HL-60 (cell line): ENCODE data around the gene PCSK5.
A peak's percentile ranks its signal among the peaks of the same experiment; 100 is the strongest.

ENCODE experiments used
- DNase-seq, 2 experiments: peaks; one replicate each; pipeline ENCODE4 v3.0.0-alpha.2; 2010 to 2020; ENCODE audit warnings: low read depth in 1 of 2, low spot score in 1 of 2
- H3K27ac ChIP-seq: fragments of 250-450 bp; sonication (Bioruptor Pico); replicated peaks from 2 replicates; pipeline ENCODE4 v1.5.1; 2020; ENCODE audit warnings: mild to moderate bottlenecking, moderate library complexity
- H3K27me3 ChIP-seq: fragments of 250-450 bp; sonication (Bioruptor Pico); 2 replicates; pipeline ENCODE4 v1.5.1; 2021; ENCODE audit warnings: mild to moderate bottlenecking, moderate library complexity; ENCODE audit not compliant: insufficient read depth, poor library complexity, severe bottlenecking
- H3K4me3 ChIP-seq: replicated peaks from 2 replicates; pipeline ENCODE4 v1.5.1; 2011; ENCODE audit warnings: mild to moderate bottlenecking, control low read depth, low read length; ENCODE audit not compliant: insufficient read depth
- CTCF ChIP-seq: IDR thresholded peaks from one replicate; pipeline ENCODE4 v1.5.1; 2011; ENCODE audit warnings: low read length, control low read depth, inconsistent platforms; ENCODE audit not compliant: insufficient read depth
- GABPA ChIP-seq: IDR thresholded peaks from 2 replicates; pipeline ENCODE4 v1.6.1; 2012; ENCODE audit warnings: low read depth
- POLR2AphosphoS5 ChIP-seq: IDR thresholded peaks from 2 replicates; pipeline ENCODE4 v1.6.1; 2012; ENCODE audit warnings: low read depth
- REST ChIP-seq: IDR thresholded peaks from 2 replicates; pipeline ENCODE4 v1.6.1; 2012; ENCODE audit warnings: low read depth; ENCODE audit not compliant: insufficient replicate concordance
- SPI1 ChIP-seq: IDR thresholded peaks from 2 replicates; pipeline ENCODE4 v1.6.1; 2012; ENCODE audit warnings: low read depth, mild to moderate bottlenecking, borderline replicate concordance

PCSK5 gene

GRCh38 chr9:76026796-76027195 lies 136.3 kb downstream of the PCSK5 start:
- no peak for TF ChIP-seq REST
- H3K4me3 ChIP-seq: no peak overlapping the region
- DNase-seq: no peak
- no peaks in the 10 kb centered on the region for H3K27me3 ChIP-seq
- H3K27ac ChIP-seq: no peak overlapping the region

GRCh38 chr9:76027416-76027815 lies 136.9 kb downstream of the PCSK5 start:
- no peak overlapping the region for H3K27ac ChIP-seq
- no peak for DNase-seq
- no peak for TF ChIP-seq CTCF
- no peak for TF ChIP-seq POLR2AphosphoS5
- TF ChIP-seq GABPA: no peak
- no peak for TF ChIP-seq SPI1
- TF ChIP-seq REST: no peak
- no peak overlapping the region for H3K4me3 ChIP-seq
- H3K27me3 ChIP-seq: no peaks in the 10 kb centered on the region

- TF ChIP-seq GABPA: no peak
- no peak for TF ChIP-seq SPI1
- TF ChIP-seq REST: no peak
- TF ChIP-seq POLR2AphosphoS5: no peak
- Histone ChIP-seq H3K27me3 (no peaks in the 10 kb centered on the region), H3K4me3 (no peak overlapping the region), H3K27ac (0 out of 2 replicates have a peak overlapping the region, but pooled peaks have one; percentile 1)
- no peak for DNase-seq
These were observed 137.4 kb downstream of the PCSK5 start for GRCh38 chr9:76027861-76028260.

- no peak for TF ChIP-seq SPI1
- TF ChIP-seq GABPA: no peak
- no peak for TF ChIP-seq REST
- TF ChIP-seq POLR2AphosphoS5: no peak
These were observed 141.7 kb downstream of the PCSK5 start for GRCh38 chr9:76032038-76032796.

More at GRCh38 chr9:76032038-76032796, 141.7 kb downstream of the PCSK5 start:
- no peak for DNase-seq
- Histone ChIP-seq H3K27ac (no peak overlapping the region), H3K4me3 (no peak overlapping the region), H3K27me3 (no peaks in the 10 kb centered on the region)
